Hepatocyte (in vitro differentiated cells): ENCODE results near the gene NEMP1. TPM values are rescaled to one million over a fixed set of nuclear protein-coding genes. Genes with fewer than 3 reads are reported as not detected.
A peak's percentile ranks its signal among the peaks of the same experiment; 100 is the strongest.

Source experiments
- DNase-seq: peaks from one replicate; pipeline ENCODE4 v3.0.0-alpha.2; 2016; ENCODE audit warnings: low spot score
- H2AFZ ChIP-seq: fragments of 200-600 bp; sonication (generic); 2 replicates; pipeline ENCODE4 v1.6.0; 2016; ENCODE audit warnings: antibody characterized with exemption, mild to moderate bottlenecking
- H3K27ac ChIP-seq: fragments of 200-600 bp; sonication (generic); 2 replicates; pipeline ENCODE4 v1.5.1; 2016; ENCODE audit warnings: mild to moderate bottlenecking
- H3K27me3 ChIP-seq: fragments of 200-600 bp; sonication (generic); 2 replicates; pipeline ENCODE4 v1.6.1; 2016
- H3K36me3 ChIP-seq: fragments of 200-600 bp; sonication (generic); replicated peaks from 2 replicates; pipeline ENCODE4 v1.5.1; 2016; ENCODE audit warnings: low read depth; ENCODE audit not compliant: insufficient read depth
- H3K4me1 ChIP-seq: fragments of 200-600 bp; sonication (generic); 2 replicates; pipeline ENCODE4 v1.5.1; 2016; ENCODE audit warnings: mild to moderate bottlenecking, moderate library complexity; ENCODE audit not compliant: insufficient read depth
- H3K4me2 ChIP-seq: fragments of 200-600 bp; sonication (generic); 2 replicates; pipeline ENCODE4 v1.6.0; 2016
- H3K4me3 ChIP-seq: fragments of 200-600 bp; sonication (generic); 2 replicates; pipeline ENCODE4 v1.5.1; 2016; ENCODE audit warnings: mild to moderate bottlenecking
- H3K79me2 ChIP-seq: fragments of 200-600 bp; sonication (generic); 2 replicates; pipeline ENCODE4 v1.6.0; 2017; ENCODE audit warnings: mild to moderate bottlenecking
- H3K9me2 ChIP-seq: fragments of 200-600 bp; sonication (generic); replicated peaks from 2 replicates; pipeline ENCODE4 v1.6.0; 2017; ENCODE audit warnings: mild to moderate bottlenecking; ENCODE audit not compliant: insufficient read depth
- H3K9me3 ChIP-seq: fragments of 200-600 bp; sonication (generic); 2 replicates; pipeline ENCODE4 v1.5.1; 2016; ENCODE audit warnings: low read depth, mild to moderate bottlenecking
- H4K20me1 ChIP-seq: fragments of 200-600 bp; sonication (generic); 2 replicates; pipeline ENCODE4 v1.6.0; 2016; ENCODE audit warnings: mild to moderate bottlenecking; ENCODE audit not compliant: insufficient read depth, poor library complexity, severe bottlenecking
- EZH2 ChIP-seq: fragments of 200-600 bp; sonication (generic); IDR thresholded peaks from 2 replicates; pipeline ENCODE4 v1.6.1; 2016; ENCODE audit warnings: antibody characterized with exemption, mild to moderate bottlenecking, borderline replicate concordance
- EZH2phosphoT487 ChIP-seq: fragments of 200-600 bp; sonication (generic); IDR thresholded peaks from one replicate; pipeline ENCODE4 v1.6.1; 2018; ENCODE audit warnings: antibody characterized with exemption, mild to moderate bottlenecking, low read depth, moderate library complexity; ENCODE audit not compliant: unreplicated experiment, severe bottlenecking
- WGBS: methylation state at CpG from one replicate; pipeline ENCODE4 v1.1.6; 2016; ENCODE audit warnings: low lambda C conversion rate; ENCODE audit errors: missing lambda C conversion rate; 5-methylcytosine and 5-hydroxymethylcytosine counted together
- polyA plus RNA-seq: library from polyadenylated mRNA; unstranded; fragments of >200 nt; fragmentation: Nextera tagmentation; extraction: Ambion mirVana; gene quantifications from 2 replicates; pipeline ENCODE4 v1.2.1, GENCODE V29; 2016
- total RNA-seq: library from RNA; depleted of rRNA; stranded (reverse); fragments of >200 nt; gene quantifications from 2 replicates; pipeline ENCODE4 v1.2.3, GENCODE V29; 2014
- TF ChIP-seq, protein P1 (sequence below): fragments of 200-600 bp; sonication (generic); IDR thresholded peaks from 2 replicates; pipeline ENCODE4 v1.5.1; 2016; ENCODE audit warnings: antibody characterized with exemption, mild to moderate bottlenecking; ENCODE audit not compliant: poor library complexity

NEMP1 gene
- total and polyA plus RNA-seq, 2 experiments from 2014 or later: 6.2 to 9.3 TPM

DNA sequence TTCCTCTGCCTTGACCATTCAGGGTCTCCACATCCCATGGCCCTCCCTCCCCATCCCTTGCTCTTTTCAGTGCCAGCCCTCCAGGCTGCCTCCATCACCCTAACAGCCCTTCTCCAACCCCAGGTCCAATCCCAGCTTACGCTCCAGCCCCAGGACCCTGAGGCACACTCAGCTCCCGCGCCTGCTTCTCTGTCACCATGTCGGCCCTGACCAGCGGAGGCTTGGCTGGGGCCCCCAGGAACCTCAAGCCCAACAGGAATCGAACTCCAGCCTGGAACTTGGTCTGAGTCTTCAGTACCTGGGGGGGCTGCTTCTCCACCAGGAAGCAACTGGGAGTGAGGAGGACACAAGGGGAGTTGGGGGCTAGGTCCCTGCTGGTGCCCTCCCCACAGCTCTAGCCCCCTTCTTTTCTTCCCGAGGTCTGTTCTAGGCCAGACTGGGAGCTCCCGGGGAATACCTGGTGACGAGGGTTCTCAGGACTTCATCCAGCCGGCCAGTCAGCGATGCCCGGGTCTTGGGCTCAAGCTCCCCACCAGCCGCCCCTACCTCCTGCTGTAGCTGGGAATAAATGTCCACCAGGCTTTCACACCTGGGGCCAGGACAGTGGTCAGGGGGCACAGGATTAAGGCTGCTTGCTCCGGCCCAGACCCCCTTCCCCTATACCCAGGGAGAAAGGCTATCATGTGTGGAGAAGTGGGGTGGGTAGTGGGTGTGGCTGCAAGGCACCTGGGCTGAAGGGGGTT lies 26.6 kb upstream of the NEMP1 start:
- TF ChIP-seq EZH2 (no peak), EZH2phosphoT487 (no peak)
- TF ChIP-seq, protein P1, sequence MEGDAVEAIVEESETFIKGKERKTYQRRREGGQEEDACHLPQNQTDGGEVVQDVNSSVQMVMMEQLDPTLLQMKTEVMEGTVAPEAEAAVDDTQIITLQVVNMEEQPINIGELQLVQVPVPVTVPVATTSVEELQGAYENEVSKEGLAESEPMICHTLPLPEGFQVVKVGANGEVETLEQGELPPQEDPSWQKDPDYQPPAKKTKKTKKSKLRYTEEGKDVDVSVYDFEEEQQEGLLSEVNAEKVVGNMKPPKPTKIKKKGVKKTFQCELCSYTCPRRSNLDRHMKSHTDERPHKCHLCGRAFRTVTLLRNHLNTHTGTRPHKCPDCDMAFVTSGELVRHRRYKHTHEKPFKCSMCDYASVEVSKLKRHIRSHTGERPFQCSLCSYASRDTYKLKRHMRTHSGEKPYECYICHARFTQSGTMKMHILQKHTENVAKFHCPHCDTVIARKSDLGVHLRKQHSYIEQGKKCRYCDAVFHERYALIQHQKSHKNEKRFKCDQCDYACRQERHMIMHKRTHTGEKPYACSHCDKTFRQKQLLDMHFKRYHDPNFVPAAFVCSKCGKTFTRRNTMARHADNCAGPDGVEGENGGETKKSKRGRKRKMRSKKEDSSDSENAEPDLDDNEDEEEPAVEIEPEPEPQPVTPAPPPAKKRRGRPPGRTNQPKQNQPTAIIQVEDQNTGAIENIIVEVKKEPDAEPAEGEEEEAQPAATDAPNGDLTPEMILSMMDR: no peak
- H3K79me2 ChIP-seq: peaks cover 26% of the 10 kb centered on the region
- H3K36me3 ChIP-seq: no peaks in the 10 kb centered on the region
- peaks cover 28% of the 10 kb centered on the region for H3K4me1 ChIP-seq
- H3K9me3 ChIP-seq: no peaks in the 10 kb centered on the region
- no peak for DNase-seq
- no peaks in the 10 kb centered on the region for H3K27me3 ChIP-seq
- H3K9me2 ChIP-seq: no peaks in the 10 kb centered on the region
- H3K4me3 ChIP-seq: no peak overlapping the region
- H2AFZ ChIP-seq: no peak overlapping the region
- H3K27ac ChIP-seq: no peak overlapping the region
- 96% methylated on average over 14 of the region's 14 CpGs for WGBS
- no peak overlapping the region for H3K4me2 ChIP-seq
- H4K20me1 ChIP-seq: peaks cover 10% of the 10 kb centered on the region

GRCh38 chr12:57104292-57104910 lies 25.8 kb upstream of the NEMP1 start:
- Histone ChIP-seq H2AFZ (no peak overlapping the region), H3K79me2 (peaks cover 19% of the 10 kb centered on the region), H3K4me2 (no peak overlapping the region), H4K20me1 (peaks cover 10% of the 10 kb centered on the region), H3K4me3 (no peak overlapping the region), H3K36me3 (no peaks in the 10 kb centered on the region), H3K9me3 (no peaks in the 10 kb centered on the region), H3K27me3 (no peaks in the 10 kb centered on the region), H3K27ac (no peak overlapping the region), H3K4me1 (peaks cover 22% of the 10 kb centered on the region), H3K9me2 (no peaks in the 10 kb centered on the region)
- DNase-seq: no peak
- TF ChIP-seq EZH2phosphoT487: no peak
- no peak for TF ChIP-seq EZH2
- TF ChIP-seq, protein P1: no peak
- WGBS: 96% methylated on average over 12 of the region's 12 CpGs

GRCh38 chr12:57103856-57104255 lies 25.3 kb upstream of the NEMP1 start:
- Histone ChIP-seq H3K4me3 (no peak overlapping the region), H3K9me3 (no peaks in the 10 kb centered on the region), H3K4me1 (peaks cover 19% of the 10 kb centered on the region), H3K79me2 (peaks cover 13% of the 10 kb centered on the region), H3K4me2 (no peak overlapping the region), H2AFZ (no peak overlapping the region), H3K27me3 (no peaks in the 10 kb centered on the region), H4K20me1 (peaks cover 10% of the 10 kb centered on the region), H3K9me2 (no peaks in the 10 kb centered on the region), H3K36me3 (no peaks in the 10 kb centered on the region), H3K27ac (peak overlapping the region; percentile 57)
- TF ChIP-seq EZH2: no peak
- TF ChIP-seq, protein P1: no peak
- no peak for DNase-seq
- 89% methylated on average over 7 of the region's 7 CpGs for WGBS
